HepG2 (cell line): ENCODE data around the gene SOX4. TPM values are rescaled to one million over a fixed set of nuclear protein-coding genes. Genes with fewer than 3 reads are reported as not detected.
A peak's percentile ranks its signal among the peaks of the same experiment; 100 is the strongest.

Experiments used
- GTF3A ChIP-seq: sonication (generic); formaldehyde crosslinking; conservative IDR thresholded peaks from 2 replicates; pipeline ENCODE4 v1.4.0; 2020; ENCODE audit warnings: mild to moderate bottlenecking, missing genetic modification reagents
- HES4 ChIP-seq: sonication (generic); formaldehyde crosslinking; IDR thresholded peaks from 2 replicates; pipeline ENCODE4 v1.9.0; 2021; ENCODE audit warnings: mild to moderate bottlenecking, missing genetic modification reagents, borderline replicate concordance
- MLXIP ChIP-seq: sonication (generic); formaldehyde crosslinking; IDR thresholded peaks from 2 replicates; pipeline ENCODE4 v1.9.0; 2021; ENCODE audit warnings: missing genetic modification reagents, borderline replicate concordance
- MTA1 ChIP-seq: sonication (generic); formaldehyde crosslinking; IDR thresholded peaks from 2 replicates; pipeline ENCODE4 v1.4.0; 2020; ENCODE audit warnings: missing genetic modification reagents, mild to moderate bottlenecking, borderline replicate concordance
- PHF21A ChIP-seq: sonication (generic); formaldehyde crosslinking; IDR thresholded peaks from 2 replicates; pipeline ENCODE4 v1.5.0; 2020; ENCODE audit warnings: mild to moderate bottlenecking, missing genetic modification reagents
- ZBTB4 ChIP-seq: sonication (generic); formaldehyde crosslinking; IDR thresholded peaks from 2 replicates; pipeline ENCODE4 v1.4.0; 2020; ENCODE audit warnings: missing genetic modification reagents, mild to moderate bottlenecking, borderline replicate concordance
- ZBTB8A ChIP-seq: sonication (generic); formaldehyde crosslinking; IDR thresholded peaks from 2 replicates; pipeline ENCODE4 v1.4.0; 2020; ENCODE audit warnings: mild to moderate bottlenecking, low read depth, missing genetic modification reagents, borderline replicate concordance
- ZNF382 ChIP-seq: sonication (generic); formaldehyde crosslinking; IDR thresholded peaks from 2 replicates; pipeline ENCODE4 v1.5.0; 2020; ENCODE audit warnings: missing genetic modification reagents, mild to moderate bottlenecking, borderline replicate concordance
- ZNF563 ChIP-seq: sonication (generic); formaldehyde crosslinking; IDR thresholded peaks from 2 replicates; pipeline ENCODE4 v1.8.0; 2022; ENCODE audit warnings: mild to moderate bottlenecking, moderate library complexity, missing genetic modification reagents
- polyA plus RNA-seq, 8 experiments: library from polyadenylated mRNA; depleted of rRNA in 3 of 8; stranded (reverse) in 7 of 8; unstranded in 1 of 8; fragments of >200 nt; fragmentation: Illumina TruSeq in 4 of 8; extraction: Trizol in 4 of 8; gene quantifications; 2 replicates each; pipeline versions ENCODE4 v1.2.1 to v1.2.3, GENCODE V29; 2011 to 2016; ENCODE audit warnings: low read depth in 4 of 8, missing spikeins in 1 of 8, mixed read lengths in 1 of 8; ENCODE audit not compliant: insufficient read depth in 1 of 8
- total RNA-seq, 5 experiments: library from RNA; depleted of rRNA; stranded (reverse); fragments of >200 nt; fragmentation: Illumina TruSeq; extraction: Trizol; gene quantifications; 2 replicates each; pipeline ENCODE4 v1.2.3, GENCODE V29; 2016; ENCODE audit warnings: low read depth in 1 of 5
- TF ChIP-seq, protein P1 (sequence below): sonication (generic); formaldehyde crosslinking; IDR thresholded peaks from 2 replicates; pipeline ENCODE4 v1.4.0; 2020; ENCODE audit warnings: missing genetic modification reagents, mild to moderate bottlenecking, borderline replicate concordance
- TF ChIP-seq, protein P2 (sequence below): sonication (generic); formaldehyde crosslinking; IDR thresholded peaks from 2 replicates; pipeline ENCODE4 v1.4.0; 2020; ENCODE audit warnings: low read depth, mild to moderate bottlenecking, missing genetic modification reagents
- TF ChIP-seq, protein P3 (sequence below): sonication (generic); formaldehyde crosslinking; IDR thresholded peaks from 2 replicates; pipeline ENCODE4 v1.5.1; 2020; ENCODE audit warnings: mild to moderate bottlenecking, missing genetic modification reagents

The SOX4 gene
- total and polyA plus RNA-seq, 2 of the 13 experiments (the other 11 are each of a cell fraction or from before 2014, with no cell fraction given) = 2.6 to 3.4 TPM

GRCh38 chr6:21587961-21588480 is 5.5 kb upstream of the SOX4 start (continued):
- no peak for TF ChIP-seq ZBTB4
- TF ChIP-seq ZNF563 (CRISPR knock-in tag) = peak; percentile 61; the same call in 1 of the 2 replicates
- no peak; the same call in 1 of the 2 replicates for TF ChIP-seq ZBTB8A (CRISPR knock-in tag)
- peak; percentile 88 for TF ChIP-seq MTA1 (CRISPR knock-in tag)
- TF ChIP-seq, protein P1, sequence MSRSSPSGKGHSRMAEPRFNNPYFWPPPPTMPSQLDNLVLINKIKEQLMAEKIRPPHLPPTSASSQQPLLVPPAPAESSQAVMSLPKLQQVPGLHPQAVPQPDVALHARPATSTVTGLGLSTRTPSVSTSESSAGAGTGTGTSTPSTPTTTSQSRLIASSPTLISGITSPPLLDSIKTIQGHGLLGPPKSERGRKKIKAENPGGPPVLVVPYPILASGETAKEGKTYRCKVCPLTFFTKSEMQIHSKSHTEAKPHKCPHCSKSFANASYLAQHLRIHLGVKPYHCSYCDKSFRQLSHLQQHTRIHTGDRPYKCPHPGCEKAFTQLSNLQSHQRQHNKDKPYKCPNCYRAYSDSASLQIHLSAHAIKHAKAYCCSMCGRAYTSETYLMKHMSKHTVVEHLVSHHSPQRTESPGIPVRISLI (CRISPR knock-in tag) = 0 out of 2 replicates have a peak, but pooled peaks have one; percentile 22
- TF ChIP-seq HES4 (CRISPR knock-in tag) = peak; percentile 61; the same call in 1 of the 2 replicates
- TF ChIP-seq MLXIP (CRISPR knock-in tag) = no peak
- TF ChIP-seq, protein P2, sequence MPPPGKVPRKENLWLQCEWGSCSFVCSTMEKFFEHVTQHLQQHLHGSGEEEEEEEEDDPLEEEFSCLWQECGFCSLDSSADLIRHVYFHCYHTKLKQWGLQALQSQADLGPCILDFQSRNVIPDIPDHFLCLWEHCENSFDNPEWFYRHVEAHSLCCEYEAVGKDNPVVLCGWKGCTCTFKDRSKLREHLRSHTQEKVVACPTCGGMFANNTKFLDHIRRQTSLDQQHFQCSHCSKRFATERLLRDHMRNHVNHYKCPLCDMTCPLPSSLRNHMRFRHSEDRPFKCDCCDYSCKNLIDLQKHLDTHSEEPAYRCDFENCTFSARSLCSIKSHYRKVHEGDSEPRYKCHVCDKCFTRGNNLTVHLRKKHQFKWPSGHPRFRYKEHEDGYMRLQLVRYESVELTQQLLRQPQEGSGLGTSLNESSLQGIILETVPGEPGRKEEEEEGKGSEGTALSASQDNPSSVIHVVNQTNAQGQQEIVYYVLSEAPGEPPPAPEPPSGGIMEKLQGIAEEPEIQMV = peak; percentile 48; the same call in 1 of the 2 replicates
- TF ChIP-seq PHF21A (CRISPR knock-in tag) = peak; percentile 32; the same call in 1 of the 2 replicates
- 0 out of 2 replicates have a peak, but pooled peaks have one; percentile 41 for TF ChIP-seq GTF3A
- no peak for TF ChIP-seq ZNF382 (CRISPR knock-in tag)
- TF ChIP-seq, protein P3, sequence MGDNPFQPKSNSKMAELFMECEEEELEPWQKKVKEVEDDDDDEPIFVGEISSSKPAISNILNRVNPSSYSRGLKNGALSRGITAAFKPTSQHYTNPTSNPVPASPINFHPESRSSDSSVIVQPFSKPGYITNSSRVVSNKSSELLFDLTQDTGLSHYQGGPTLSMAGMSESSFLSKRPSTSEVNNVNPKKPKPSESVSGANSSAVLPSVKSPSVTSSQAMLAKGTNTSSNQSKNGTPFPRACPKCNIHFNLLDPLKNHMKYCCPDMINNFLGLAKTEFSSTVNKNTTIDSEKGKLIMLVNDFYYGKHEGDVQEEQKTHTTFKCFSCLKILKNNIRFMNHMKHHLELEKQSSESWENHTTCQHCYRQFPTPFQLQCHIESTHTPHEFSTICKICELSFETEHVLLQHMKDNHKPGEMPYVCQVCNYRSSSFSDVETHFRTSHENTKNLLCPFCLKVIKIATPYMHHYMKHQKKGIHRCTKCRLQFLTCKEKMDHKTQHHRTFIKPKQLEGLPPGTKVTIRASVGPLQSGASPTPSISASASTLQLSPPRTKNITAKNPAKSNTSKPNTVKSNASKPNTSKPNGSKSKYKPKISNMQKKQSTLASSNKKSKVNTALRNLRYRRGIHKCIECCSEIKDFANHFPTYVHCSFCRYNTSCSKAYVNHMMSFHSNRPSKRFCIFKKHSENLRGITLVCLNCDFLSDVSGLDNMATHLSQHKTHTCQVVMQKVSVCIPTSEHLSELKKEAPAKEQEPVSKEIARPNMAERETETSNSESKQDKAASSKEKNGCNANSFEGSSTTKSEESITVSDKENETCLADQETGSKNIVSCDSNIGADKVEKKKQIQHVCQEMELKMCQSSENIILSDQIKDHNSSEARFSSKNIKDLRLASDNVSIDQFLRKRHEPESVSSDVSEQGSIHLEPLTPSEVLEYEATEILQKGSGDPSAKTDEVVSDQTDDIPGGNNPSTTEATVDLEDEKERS (CRISPR knock-in tag) = peak; percentile 16; the same call in 1 of the 2 replicates
